GM18505 (cell line): ENCODE results near the gene ZNF384.
"Not testable (repeated sequence)": the region's sequence is repeated elsewhere in the genome, so short reads cannot be mapped to it uniquely, and the experiment has no call there.

Source experiments
- ATAC-seq: cut with Tn5 transposase; IDR thresholded peaks from one replicate; pipeline ENCODE4 v1.9.1; 2021; ENCODE audit not compliant: unreplicated experiment
- POLR2A ChIP-seq: IDR thresholded peaks from 4 replicates; pipeline ENCODE4 v1.6.1; 2011; ENCODE audit warnings: borderline replicate concordance; ENCODE audit not compliant: insufficient read depth, insufficient read length; ENCODE audit errors: extremely low read depth

Gene ZNF384

GRCh38 chr12:6688999-6689882 is at the start of gene ZNF384:
ZNF384 (minus strand) TSS chr12:6689375; CDS start chr12:6679520, 9,855 bp downstream.
- ATAC-seq = peak; percentile 72
- TF ChIP-seq POLR2A = peak; percentile 89

DNA sequence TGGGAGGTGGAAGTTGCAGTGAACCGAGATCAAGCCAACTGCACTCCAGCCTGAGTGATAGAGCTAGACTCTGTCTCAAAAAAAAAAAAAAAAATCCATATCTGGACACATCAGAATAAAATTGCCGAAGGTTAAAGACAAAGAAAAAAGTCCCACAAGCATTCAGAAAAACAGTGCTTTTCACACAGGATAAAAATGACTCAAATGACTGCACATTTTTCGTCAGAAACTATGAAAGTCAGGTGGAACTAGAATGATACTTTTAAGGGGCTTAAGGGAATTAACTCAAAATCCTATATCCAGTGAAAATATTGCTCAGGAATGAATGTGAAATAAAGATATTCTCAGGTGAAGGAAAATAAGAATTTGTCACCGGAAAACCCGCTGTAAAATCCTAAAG is 47.6 kb upstream of the ZNF384 start:
- ATAC-seq = no peak
- no peak for TF ChIP-seq POLR2A

GRCh38 chr12:6735448-6736191 is 46.4 kb upstream of the ZNF384 start:
- no peak for TF ChIP-seq POLR2A

DNA sequence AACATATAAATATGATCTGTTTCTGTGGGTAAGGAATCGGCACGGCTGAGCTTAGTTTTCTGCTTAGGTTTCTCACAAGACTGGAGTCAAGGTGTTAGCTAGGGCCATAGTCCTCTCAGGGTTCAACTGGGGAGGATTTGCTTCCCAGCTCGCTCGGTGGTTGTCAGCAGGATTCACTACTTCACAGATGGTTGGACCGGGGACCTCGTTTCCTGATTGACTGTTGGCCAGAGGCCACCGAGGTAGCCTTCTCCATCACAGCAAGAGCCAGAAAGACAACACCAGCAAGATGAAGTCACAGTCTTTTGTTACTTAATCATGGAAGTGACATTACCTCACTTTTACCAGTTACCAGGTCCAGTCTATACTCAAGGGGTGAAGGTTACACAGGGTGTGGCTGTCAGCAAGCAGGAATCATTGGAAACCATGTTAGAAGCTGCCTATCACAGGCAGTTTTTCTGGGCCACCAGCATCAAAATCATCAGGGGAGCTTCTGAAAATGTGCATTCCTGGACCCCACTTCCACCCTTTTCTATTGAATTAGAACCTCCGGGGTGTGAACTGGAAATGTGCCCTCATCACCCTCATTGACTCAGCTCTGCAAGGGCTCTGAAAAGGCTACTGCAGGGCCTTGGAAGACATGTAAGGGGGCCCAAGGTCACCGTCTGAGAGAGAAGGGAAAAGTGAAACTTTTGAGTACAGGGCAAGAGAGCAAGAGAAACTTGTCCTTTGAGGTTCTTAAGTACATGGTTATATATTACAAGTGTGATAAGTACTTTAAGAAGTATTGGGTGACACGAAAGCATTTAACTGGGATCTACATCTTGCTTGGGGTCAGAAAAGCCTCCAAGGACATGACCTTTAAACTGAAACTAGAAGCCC is 45.6 kb upstream of the ZNF384 start:
- no peak for TF ChIP-seq POLR2A
- no peak for ATAC-seq

More at GRCh38 chr12:6735448-6736191, 46.4 kb upstream of the ZNF384 start:
- ATAC-seq = no peak

- no peak for TF ChIP-seq POLR2A
- ATAC-seq = no peak
Observed at GRCh38 chr12:6730169-6730568, 41.0 kb upstream of the ZNF384 start.

DNA sequence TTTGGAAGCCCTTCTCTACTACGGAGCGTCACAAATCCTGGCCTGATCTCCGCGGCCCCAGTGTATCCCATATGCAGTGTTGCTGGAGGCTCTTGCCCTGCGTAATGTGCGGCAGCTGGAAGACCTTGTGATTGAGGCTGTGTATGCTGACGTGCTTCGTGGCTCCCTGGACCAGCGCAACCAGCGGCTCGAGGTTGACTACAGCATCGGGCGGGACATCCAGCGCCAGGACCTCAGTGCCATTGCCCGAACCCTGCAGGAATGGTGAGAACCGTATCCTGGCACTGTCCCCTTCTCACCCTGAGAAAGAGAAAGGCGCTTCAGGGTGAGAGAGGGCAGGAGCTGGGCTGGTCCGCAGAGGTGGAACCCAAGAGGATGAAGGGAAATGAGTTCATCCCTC is 40.0 kb upstream of the ZNF384 start:
- TF ChIP-seq POLR2A = no peak
- no peak for ATAC-seq

DNA sequence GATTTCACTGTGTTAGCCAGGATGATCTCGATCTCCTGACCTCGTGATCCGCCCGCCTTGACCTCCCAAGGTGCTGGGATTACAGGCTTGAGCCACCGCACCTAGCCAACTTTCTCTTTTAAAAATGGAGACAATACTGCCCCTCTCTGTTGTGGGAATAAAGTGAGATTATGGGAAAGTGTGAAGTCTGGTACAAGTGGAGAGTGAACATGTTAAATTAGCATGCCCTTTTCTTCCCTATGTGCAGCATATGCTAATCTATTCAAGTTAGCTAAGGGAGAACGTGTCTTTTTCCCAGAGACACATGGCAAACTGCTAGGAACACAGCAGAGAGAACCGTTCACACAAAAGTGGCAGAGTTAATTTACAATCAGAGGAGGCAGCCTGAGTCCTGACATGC is 36.2 kb upstream of the ZNF384 start:
- TF ChIP-seq POLR2A = no peak
- ATAC-seq = no peak

- peak; percentile 29 for ATAC-seq
- TF ChIP-seq POLR2A = no peak
Observed at GRCh38 chr12:6724409-6724797, 35.2 kb upstream of the ZNF384 start.

- peak; percentile 80 for TF ChIP-seq POLR2A
- peak; percentile 88 for ATAC-seq
Observed at GRCh38 chr12:6723607-6724408, 34.6 kb upstream of the ZNF384 start, which contains the start of gene COPS7A. COPS7A (plus strand) TSS chr12:6724046; CDS start chr12:6724657, 611 bp downstream.

GRCh38 chr12:6722863-6723262 is 33.7 kb upstream of the ZNF384 start:
- no peak for ATAC-seq
- no peak for TF ChIP-seq POLR2A

DNA sequence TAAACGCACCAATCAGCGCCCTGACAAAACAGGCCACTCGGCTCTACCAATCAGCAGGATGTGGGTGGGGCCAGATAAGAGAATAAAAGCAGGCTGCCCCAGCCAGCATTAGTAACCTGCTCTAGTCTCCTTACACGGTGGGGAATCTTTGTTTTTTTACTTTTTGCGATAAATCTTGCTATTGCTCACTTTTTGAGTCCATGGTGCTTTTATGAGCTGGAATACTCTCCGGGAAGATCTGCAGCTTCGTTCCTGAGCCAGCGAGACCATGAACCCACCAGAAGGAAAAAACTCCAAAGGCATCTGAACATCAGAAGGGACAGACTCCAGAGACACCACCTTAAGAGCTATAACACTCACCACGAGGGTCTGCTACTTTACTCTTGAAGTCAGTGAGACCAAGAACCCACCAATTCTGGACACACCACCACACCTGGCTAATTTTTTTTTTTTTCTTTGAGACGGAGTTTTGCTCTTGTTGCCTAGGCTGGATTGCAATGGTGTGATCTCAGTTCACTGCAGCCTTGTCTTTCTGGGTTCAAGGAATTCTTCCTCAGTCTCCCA is 27.8 kb upstream of the ZNF384 start:
- no peak for TF ChIP-seq POLR2A
- no peak for ATAC-seq

- not testable (repeated sequence) for ATAC-seq
Observed at GRCh38 chr12:6716031-6716873, 27.1 kb upstream of the ZNF384 start.
